Measurements from ENCODE around the gene C3. TPM values are rescaled to one million over a fixed set of nuclear protein-coding genes. Genes with fewer than 3 reads are reported as not detected.

Gene C3
- total RNA-seq, 4 donors from 2014 or later, result 1,035 to 6,271 (median 2,305) TPM

DNA sequence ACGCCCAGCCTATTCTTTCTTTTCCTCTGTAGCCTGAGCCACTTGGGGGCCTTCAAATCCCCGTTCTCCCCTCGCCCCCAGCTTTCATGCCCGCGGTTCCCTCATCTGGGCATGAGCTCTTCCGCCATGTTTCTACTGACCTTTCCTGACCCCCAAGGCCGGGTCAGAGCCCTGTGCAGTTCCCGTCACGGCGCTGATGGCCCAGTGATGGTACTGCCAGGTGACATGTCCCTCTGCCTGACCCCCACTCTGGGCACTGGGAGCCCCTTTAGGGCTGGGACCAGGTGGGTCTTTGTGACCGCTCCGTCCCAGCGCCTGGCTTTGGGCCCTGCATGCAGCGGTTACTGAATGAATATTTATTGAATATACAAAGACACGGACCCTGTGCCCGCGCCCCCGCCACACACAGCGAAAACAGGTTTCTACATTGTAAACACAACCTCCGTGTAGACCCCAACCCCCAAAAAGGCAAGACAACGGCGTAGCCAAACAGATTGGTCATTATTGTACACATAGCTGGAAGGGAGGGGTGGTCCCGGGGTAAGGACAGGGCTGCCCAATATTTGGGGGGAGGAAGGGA, 9.2 kb upstream of the C3 start:
- ATAC-seq (ENCODE audit: low FRiP score), result no peak
- TF ChIP-seq, protein P1, sequence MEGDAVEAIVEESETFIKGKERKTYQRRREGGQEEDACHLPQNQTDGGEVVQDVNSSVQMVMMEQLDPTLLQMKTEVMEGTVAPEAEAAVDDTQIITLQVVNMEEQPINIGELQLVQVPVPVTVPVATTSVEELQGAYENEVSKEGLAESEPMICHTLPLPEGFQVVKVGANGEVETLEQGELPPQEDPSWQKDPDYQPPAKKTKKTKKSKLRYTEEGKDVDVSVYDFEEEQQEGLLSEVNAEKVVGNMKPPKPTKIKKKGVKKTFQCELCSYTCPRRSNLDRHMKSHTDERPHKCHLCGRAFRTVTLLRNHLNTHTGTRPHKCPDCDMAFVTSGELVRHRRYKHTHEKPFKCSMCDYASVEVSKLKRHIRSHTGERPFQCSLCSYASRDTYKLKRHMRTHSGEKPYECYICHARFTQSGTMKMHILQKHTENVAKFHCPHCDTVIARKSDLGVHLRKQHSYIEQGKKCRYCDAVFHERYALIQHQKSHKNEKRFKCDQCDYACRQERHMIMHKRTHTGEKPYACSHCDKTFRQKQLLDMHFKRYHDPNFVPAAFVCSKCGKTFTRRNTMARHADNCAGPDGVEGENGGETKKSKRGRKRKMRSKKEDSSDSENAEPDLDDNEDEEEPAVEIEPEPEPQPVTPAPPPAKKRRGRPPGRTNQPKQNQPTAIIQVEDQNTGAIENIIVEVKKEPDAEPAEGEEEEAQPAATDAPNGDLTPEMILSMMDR (IDR thresholded peaks at IDR 0.05), result no peak
- no peak for DNase-seq (ENCODE audit: low spot score)

DNA sequence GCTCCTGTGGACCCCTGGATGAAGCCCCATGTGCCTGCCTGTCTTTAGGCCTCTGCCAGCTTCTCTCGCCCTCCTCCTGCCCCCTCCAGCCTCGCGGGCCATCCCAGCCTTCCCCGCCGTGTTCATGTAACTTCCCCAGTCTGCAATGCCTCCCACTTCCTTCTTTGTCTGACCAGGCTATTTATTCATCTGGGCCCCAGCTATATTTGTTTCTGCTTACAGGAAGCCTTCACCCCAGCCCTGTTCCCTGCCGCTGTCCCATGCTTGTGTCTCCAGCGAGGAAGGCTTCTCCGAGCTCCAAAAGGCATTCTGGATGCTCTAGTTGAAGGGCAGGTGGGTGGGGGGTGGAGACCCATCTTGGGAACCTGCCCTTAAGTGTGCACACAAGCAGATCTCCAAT, 7.9 kb upstream of the C3 start:
- no peak for DNase-seq (ENCODE audit: low spot score)
- ATAC-seq (ENCODE audit: low FRiP score), result no peak
- TF ChIP-seq, protein P1 (IDR thresholded peaks at IDR 0.05), result no peak

DNA sequence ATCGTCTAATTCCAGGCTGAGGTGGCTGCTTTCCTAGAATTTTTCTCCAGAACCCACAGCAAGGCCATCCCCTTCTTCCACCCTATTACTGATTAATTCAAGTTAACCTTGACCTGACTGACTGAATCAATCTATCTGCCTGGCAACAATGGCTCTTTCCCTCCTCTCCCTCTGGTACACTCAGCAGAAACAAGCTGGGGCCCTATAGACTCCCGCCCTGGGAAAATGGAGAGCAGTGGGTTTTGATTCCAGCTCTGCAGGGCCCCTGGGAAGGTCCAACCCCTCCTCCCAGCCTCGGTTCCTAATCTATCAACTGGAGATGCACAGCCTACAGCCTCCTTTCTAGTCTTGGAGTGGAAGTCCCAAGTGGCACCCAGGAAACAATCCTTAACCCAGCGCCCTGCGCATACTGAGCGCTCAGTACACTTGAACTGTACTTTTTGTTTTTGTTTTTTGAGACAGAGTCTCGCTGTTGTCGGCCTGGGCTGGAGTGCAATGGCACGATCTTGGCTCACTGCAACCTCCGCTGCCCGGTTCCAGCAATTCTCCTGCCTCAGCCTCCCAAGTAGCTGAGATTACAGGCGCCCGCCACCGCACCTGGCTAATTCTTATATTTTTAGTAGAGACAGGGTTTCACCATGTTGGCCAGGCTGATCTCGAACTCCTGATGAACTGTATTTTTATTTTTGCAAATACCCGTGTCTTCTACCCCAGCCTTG, 5.2 kb upstream of the C3 start:
- ATAC-seq (ENCODE audit: low FRiP score) (no peak), DNase-seq (ENCODE audit: low spot score) (no peak)
- TF ChIP-seq, protein P1 (IDR thresholded peaks at IDR 0.05), result no peak

DNA sequence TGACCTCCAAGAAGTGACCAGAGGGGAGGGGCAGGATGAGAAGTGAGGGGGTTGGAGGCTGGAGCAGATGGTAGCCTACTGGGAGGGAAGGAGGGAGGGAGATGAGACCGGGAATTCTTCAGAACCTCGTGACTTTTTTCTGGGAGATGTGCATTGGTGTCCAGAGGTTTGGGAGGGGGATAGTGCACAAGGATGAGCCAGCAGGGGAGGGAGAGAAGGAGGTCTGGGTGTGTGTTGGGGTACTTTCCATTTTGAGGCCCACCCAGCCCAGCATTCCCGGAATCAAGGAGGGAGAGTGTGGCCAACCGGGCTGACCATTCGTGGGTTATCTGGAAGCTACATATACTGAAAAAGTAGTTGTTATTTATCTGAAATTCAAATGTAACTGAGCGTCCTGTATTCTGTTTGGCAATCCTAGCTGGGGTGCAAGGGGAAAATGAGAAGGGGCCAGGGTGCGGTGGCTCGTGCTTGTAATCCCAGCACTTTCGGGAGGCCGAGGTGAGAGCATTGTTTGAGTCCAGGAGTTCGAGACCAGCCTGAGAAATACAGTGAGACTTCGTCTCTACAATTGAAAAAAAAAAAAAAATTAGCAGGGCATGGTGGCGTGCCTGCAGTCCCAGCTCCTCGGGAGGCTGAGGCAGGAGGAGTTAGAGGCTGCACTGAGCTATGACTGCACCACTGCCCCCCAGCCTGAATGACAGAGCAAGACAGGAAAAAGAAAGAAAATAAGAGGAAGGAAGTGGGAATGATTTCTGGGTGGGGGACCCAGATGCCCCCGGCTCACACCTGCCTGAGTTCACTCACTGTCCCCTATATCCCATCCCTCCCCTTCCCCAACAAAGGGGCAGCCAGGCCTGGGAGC, 4.4 kb upstream of the C3 start:
- ATAC-seq (ENCODE audit: low FRiP score) (peak; percentile 30), DNase-seq (ENCODE audit: low spot score) (no peak)
- TF ChIP-seq, protein P1 (IDR thresholded peaks at IDR 0.05), result no peak

DNA sequence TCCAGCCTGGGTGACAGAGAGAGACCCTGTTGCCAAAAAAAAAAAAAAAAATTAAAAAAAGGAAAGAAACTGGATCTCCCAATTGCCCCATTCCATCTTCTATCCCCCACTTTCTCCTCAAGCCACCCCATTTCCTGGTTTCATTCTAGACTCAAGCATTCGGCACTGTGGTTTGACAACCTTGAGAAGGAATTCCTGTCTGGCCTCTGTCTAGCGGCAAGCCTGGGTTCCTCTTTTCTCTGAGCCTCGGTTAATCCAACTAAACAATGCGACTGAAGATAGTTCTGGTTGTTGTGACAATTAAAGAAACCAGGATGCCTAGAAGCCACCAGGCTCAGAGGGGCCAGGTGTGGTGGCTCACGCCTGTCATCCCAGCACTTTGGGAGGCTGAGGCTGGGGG, 3.3 kb upstream of the C3 start:
- TF ChIP-seq, protein P1 (IDR thresholded peaks at IDR 0.05), result no peak
- DNase-seq (ENCODE audit: low spot score) (no peak), ATAC-seq (ENCODE audit: low FRiP score) (no peak)

DNA sequence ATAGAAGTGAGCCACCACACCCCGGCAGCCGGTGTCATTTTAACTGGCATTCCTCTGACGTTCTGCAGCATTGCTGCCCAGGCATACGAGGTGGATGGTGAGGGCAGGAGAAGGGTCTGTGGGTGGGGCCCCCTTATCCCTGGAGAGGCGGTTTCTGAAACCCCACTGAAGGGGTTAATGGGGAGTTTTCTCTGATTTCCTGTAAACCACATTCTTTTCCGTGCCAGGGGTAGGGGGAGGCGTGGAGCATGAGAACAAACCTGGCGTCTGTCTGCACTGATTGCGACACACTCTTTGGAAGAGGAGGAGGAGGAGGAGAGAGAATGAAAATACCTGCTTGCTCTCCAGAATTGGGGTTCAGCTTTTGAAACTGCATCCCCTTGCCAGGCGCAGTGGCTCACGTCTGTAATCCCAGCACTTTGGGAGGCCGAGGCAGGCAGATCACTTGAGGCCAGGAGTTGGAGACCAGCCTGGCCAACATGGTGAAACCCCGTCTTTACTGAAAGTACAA, 2.7 kb upstream of the C3 start:
- ATAC-seq (ENCODE audit: low FRiP score), result peak; percentile 4
- DNase-seq (ENCODE audit: low spot score), result peak; percentile 57
- TF ChIP-seq, protein P1 (IDR thresholded peaks at IDR 0.05), result no peak
